SH-SY5Y (cell line): ENCODE measurements around the gene BICRA.

Source experiments
- GATA2 ChIP-seq: IDR thresholded peaks from 2 replicates; pipeline ENCODE4 v1.6.1; 2011; ENCODE audit warnings: mild to moderate bottlenecking, low read depth, low read length
- GATA3 ChIP-seq: IDR thresholded peaks from 2 replicates; pipeline ENCODE4 v1.6.1; 2011; ENCODE audit warnings: low read depth, mild to moderate bottlenecking, low read length, moderate library complexity

DNA sequence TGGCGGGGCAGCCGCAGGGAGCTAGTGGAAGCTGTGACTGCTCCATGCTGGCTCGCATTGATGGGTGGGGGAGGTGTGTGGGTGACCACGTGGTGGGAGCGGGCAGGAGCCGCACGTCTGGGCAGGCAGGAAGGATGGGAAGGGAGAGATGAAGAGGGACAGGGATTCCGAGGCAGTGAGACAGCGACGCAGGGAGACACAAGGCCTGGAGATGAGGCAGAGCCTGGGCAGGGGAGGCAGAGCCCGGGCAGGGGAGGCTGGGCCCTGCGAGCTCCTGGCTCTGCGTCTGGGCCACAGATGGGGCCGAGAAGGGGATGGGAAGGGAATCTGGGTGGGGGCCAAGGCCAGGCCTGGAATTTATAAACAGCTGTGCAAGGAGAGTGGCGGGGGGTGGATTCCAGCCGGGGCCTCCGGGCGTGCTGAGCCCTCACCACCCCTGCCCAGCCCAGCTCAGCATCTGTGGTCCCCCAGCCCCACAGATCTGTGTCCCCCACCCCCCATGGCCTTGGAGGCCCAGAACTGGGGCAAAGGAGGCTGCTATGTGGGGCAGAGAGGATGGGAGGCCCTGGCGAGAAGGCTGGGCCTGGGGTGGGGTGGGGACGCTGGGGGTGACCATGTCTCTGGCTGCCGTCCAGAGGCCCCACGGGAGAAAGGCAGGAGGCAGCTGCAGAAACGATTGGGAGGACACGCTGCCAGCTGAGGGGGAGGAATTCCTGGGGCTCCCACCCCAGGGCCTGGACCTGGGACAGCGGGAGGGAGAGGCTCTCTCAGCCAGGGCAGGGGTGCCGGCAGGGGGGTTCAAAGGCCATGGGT lies 110.3 kb downstream of the BICRA start:
- TF ChIP-seq GATA3 (no peak), GATA2 (no peak)
